HepG2 (cell line): ENCODE measurements around the gene NRSN2. TPM values are rescaled to one million over a fixed set of nuclear protein-coding genes. Genes with fewer than 3 reads are reported as not detected.

Experiments used
- ARID2 ChIP-seq: sonication (generic); formaldehyde crosslinking; IDR thresholded peaks from 2 replicates; pipeline ENCODE4 v1.8.1; 2022; ENCODE audit warnings: mild to moderate bottlenecking, missing genetic modification reagents, borderline replicate concordance
- CHCHD3 ChIP-seq: sonication (generic); formaldehyde crosslinking; IDR thresholded peaks from 2 replicates; pipeline ENCODE4 v1.8.0; 2022; ENCODE audit warnings: mild to moderate bottlenecking, missing genetic modification reagents, moderate library complexity
- FOXJ3 ChIP-seq: sonication (generic); formaldehyde crosslinking; IDR thresholded peaks from 2 replicates; pipeline ENCODE4 v1.4.0; 2020; ENCODE audit warnings: missing genetic modification reagents, mild to moderate bottlenecking, borderline replicate concordance
- GATAD2A ChIP-seq: IDR thresholded peaks from 2 replicates; pipeline ENCODE4 v1.6.1; 2016
- GTF2F1 ChIP-seq: fragments of 150-350 bp; IDR thresholded peaks from 2 replicates; pipeline ENCODE4 v1.6.1; 2014; ENCODE audit warnings: low read length
- HOXD1 ChIP-seq: sonication (generic); formaldehyde crosslinking; IDR thresholded peaks from 2 replicates; pipeline ENCODE4 v1.5.0; 2020; ENCODE audit warnings: missing genetic modification reagents
- ISL2 ChIP-seq: sonication (generic); formaldehyde crosslinking; IDR thresholded peaks from 2 replicates; pipeline ENCODE4 v1.5.0; 2020; ENCODE audit warnings: missing genetic modification reagents
- ONECUT2 ChIP-seq: sonication (generic); formaldehyde crosslinking; IDR thresholded peaks from 2 replicates; pipeline ENCODE4 v1.4.0; 2020; ENCODE audit warnings: missing genetic modification reagents
- PRMT3 ChIP-seq: sonication (generic); formaldehyde crosslinking; IDR thresholded peaks from 2 replicates; pipeline ENCODE4 v1.8.1; 2022; ENCODE audit warnings: low read depth, mild to moderate bottlenecking, moderate library complexity, missing genetic modification reagents, borderline replicate concordance
- U2AF1 ChIP-seq: fragments of 200-400 bp; formaldehyde crosslinking; optimal IDR thresholded peaks from 2 replicates; pipeline ENCODE3; 2017; ENCODE audit warnings: mild to moderate bottlenecking, low read depth, low read length
- ZFP36 ChIP-seq: fragments of 150-350 bp; IDR thresholded peaks from 2 replicates; pipeline ENCODE4 v1.6.1; 2018; ENCODE audit warnings: borderline replicate concordance, low read length, low read depth; ENCODE audit not compliant: partially characterized antibody
- ZFP37 ChIP-seq: sonication (generic); formaldehyde crosslinking; IDR thresholded peaks from 2 replicates; pipeline ENCODE4 v1.4.0; 2020; ENCODE audit warnings: missing genetic modification reagents, borderline replicate concordance
- polyA plus RNA-seq, 8 experiments: library from polyadenylated mRNA; depleted of rRNA in 3 of 8; stranded (reverse) in 7 of 8; unstranded in 1 of 8; fragments of >200 nt; fragmentation: Illumina TruSeq in 4 of 8; extraction: Trizol in 4 of 8; gene quantifications; 2 replicates each; pipeline versions ENCODE4 v1.2.1 to v1.2.3, GENCODE V29; 2011 to 2016; ENCODE audit warnings: low read depth in 4 of 8, missing spikeins in 1 of 8, mixed read lengths in 1 of 8; ENCODE audit not compliant: insufficient read depth in 1 of 8
- total RNA-seq, 5 experiments: library from RNA; depleted of rRNA; stranded (reverse); fragments of >200 nt; fragmentation: Illumina TruSeq; extraction: Trizol; gene quantifications; 2 replicates each; pipeline ENCODE4 v1.2.3, GENCODE V29; 2016; ENCODE audit warnings: low read depth in 1 of 5
- TF ChIP-seq, protein P1 (sequence below): sonication (generic); formaldehyde crosslinking; IDR thresholded peaks from 2 replicates; pipeline ENCODE4 v1.5.1; 2020; ENCODE audit warnings: mild to moderate bottlenecking, missing genetic modification reagents, moderate library complexity
- TF ChIP-seq, protein P2 (sequence below): sonication (generic); formaldehyde crosslinking; IDR thresholded peaks from 2 replicates; pipeline ENCODE4 v1.4.0; 2020; ENCODE audit warnings: missing genetic modification reagents, borderline replicate concordance
- TF ChIP-seq, protein P3 (sequence below): sonication (generic); formaldehyde crosslinking; IDR thresholded peaks from 2 replicates; pipeline ENCODE4 v1.9.0; 2021; ENCODE audit warnings: missing genetic modification reagents, mild to moderate bottlenecking, borderline replicate concordance
- TF ChIP-seq, protein P4 (sequence below): sonication (generic); formaldehyde crosslinking; IDR thresholded peaks from 2 replicates; pipeline ENCODE4 v1.5.1; 2020; ENCODE audit warnings: missing genetic modification reagents, mild to moderate bottlenecking, borderline replicate concordance
- TF ChIP-seq, protein P5 (sequence below): sonication (generic); formaldehyde crosslinking; IDR thresholded peaks from 2 replicates; pipeline ENCODE4 v1.5.0; 2020; ENCODE audit warnings: missing genetic modification reagents, mild to moderate bottlenecking, borderline replicate concordance

The NRSN2 gene
- total and polyA plus RNA-seq, 2 of the 13 experiments (the other 11 are each of a cell fraction or from before 2014, with no cell fraction given) = 32.3 to 49.4 TPM

DNA sequence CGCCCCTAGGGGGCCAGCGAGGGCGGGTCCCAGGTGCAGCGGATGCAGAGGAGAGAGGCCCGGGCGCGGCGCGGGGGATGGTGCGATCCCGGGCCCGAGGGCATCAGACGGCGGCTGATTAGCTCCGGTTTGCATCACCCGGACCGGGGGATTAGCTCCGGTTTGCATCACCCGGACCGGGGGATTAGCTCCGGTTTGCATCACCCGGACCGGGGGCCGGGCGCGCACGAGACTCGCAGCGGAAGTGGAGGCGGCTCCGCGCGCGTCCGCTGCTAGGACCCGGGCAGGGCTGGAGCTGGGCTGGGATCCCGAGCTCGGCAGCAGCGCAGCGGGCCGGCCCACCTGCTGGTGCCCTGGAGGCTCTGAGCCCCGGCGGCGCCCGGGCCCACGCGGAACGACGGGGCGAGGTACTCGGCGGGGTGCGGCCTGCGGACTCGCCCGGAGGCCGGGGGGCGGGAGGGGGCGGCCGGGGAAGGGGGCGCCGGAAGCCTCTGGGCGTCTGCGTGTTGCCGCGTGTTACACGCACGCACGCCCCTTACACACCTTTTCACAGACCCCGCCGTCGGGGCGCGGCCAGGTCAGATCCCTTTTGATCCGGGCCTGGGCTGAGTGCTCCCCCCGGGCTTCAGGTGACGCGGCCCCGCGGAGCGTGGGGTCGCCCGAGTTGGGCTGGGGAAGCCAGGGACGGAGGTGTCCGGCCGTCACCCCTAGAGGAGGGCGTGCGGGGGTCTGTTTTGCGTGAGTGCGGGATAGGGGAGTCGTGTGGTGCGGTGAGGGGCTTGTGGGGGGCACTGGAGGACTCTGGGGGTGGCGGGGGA, 34.1 kb downstream of the NRSN2 start (continued):
- TF ChIP-seq, protein P1, sequence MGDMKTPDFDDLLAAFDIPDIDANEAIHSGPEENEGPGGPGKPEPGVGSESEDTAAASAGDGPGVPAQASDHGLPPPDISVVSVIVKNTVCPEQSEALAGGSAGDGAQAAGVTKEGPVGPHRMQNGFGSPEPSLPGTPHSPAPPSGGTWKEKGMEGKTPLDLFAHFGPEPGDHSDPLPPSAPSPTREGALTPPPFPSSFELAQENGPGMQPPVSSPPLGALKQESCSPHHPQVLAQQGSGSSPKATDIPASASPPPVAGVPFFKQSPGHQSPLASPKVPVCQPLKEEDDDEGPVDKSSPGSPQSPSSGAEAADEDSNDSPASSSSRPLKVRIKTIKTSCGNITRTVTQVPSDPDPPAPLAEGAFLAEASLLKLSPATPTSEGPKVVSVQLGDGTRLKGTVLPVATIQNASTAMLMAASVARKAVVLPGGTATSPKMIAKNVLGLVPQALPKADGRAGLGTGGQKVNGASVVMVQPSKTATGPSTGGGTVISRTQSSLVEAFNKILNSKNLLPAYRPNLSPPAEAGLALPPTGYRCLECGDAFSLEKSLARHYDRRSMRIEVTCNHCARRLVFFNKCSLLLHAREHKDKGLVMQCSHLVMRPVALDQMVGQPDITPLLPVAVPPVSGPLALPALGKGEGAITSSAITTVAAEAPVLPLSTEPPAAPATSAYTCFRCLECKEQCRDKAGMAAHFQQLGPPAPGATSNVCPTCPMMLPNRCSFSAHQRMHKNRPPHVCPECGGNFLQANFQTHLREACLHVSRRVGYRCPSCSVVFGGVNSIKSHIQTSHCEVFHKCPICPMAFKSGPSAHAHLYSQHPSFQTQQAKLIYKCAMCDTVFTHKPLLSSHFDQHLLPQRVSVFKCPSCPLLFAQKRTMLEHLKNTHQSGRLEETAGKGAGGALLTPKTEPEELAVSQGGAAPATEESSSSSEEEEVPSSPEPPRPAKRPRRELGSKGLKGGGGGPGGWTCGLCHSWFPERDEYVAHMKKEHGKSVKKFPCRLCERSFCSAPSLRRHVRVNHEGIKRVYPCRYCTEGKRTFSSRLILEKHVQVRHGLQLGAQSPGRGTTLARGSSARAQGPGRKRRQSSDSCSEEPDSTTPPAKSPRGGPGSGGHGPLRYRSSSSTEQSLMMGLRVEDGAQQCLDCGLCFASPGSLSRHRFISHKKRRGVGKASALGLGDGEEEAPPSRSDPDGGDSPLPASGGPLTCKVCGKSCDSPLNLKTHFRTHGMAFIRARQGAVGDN (CRISPR knock-in tag) = peak; percentile 82
- TF ChIP-seq U2AF1 (no peak), ZFP37 (peak; percentile 64; the same call in 1 of the 2 replicates), ZFP36 (no peak), PRMT3 (CRISPR knock-in tag) (0 out of 2 replicates have a peak, but pooled peaks have one; percentile 6), GATAD2A (peak; percentile 84; the same call in 1 of the 2 replicates), GTF2F1 (no peak), HOXD1 (CRISPR knock-in tag) (peak; percentile 78), FOXJ3 (peak; percentile 80), CHCHD3 (no peak), ISL2 (CRISPR knock-in tag) (peak; percentile 73), ARID2 (peak; percentile 91), ONECUT2 (CRISPR knock-in tag) (0 out of 2 replicates have a peak, but pooled peaks have one; percentile 43)
- TF ChIP-seq, protein P2, sequence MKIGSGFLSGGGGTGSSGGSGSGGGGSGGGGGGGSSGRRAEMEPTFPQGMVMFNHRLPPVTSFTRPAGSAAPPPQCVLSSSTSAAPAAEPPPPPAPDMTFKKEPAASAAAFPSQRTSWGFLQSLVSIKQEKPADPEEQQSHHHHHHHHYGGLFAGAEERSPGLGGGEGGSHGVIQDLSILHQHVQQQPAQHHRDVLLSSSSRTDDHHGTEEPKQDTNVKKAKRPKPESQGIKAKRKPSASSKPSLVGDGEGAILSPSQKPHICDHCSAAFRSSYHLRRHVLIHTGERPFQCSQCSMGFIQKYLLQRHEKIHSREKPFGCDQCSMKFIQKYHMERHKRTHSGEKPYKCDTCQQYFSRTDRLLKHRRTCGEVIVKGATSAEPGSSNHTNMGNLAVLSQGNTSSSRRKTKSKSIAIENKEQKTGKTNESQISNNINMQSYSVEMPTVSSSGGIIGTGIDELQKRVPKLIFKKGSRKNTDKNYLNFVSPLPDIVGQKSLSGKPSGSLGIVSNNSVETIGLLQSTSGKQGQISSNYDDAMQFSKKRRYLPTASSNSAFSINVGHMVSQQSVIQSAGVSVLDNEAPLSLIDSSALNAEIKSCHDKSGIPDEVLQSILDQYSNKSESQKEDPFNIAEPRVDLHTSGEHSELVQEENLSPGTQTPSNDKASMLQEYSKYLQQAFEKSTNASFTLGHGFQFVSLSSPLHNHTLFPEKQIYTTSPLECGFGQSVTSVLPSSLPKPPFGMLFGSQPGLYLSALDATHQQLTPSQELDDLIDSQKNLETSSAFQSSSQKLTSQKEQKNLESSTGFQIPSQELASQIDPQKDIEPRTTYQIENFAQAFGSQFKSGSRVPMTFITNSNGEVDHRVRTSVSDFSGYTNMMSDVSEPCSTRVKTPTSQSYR (CRISPR knock-in tag) = peak; percentile 90
- TF ChIP-seq, protein P3, sequence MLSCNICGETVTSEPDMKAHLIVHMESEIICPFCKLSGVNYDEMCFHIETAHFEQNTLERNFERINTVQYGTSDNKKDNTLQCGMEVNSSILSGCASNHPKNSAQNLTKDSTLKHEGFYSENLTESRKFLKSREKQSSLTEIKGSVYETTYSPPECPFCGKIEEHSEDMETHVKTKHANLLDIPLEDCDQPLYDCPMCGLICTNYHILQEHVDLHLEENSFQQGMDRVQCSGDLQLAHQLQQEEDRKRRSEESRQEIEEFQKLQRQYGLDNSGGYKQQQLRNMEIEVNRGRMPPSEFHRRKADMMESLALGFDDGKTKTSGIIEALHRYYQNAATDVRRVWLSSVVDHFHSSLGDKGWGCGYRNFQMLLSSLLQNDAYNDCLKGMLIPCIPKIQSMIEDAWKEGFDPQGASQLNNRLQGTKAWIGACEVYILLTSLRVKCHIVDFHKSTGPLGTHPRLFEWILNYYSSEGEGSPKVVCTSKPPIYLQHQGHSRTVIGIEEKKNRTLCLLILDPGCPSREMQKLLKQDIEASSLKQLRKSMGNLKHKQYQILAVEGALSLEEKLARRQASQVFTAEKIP (CRISPR knock-in tag) = no peak
- TF ChIP-seq, protein P4, sequence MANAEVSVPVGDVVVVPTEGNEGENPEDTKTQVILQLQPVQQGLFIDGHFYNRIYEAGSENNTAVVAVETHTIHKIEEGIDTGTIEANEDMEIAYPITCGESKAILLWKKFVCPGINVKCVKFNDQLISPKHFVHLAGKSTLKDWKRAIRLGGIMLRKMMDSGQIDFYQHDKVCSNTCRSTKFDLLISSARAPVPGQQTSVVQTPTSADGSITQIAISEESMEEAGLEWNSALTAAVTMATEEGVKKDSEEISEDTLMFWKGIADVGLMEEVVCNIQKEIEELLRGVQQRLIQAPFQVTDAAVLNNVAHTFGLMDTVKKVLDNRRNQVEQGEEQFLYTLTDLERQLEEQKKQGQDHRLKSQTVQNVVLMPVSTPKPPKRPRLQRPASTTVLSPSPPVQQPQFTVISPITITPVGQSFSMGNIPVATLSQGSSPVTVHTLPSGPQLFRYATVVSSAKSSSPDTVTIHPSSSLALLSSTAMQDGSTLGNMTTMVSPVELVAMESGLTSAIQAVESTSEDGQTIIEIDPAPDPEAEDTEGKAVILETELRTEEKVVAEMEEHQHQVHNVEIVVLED (CRISPR knock-in tag) = peak; percentile 65; the same call in 1 of the 2 replicates
- TF ChIP-seq, protein P5, sequence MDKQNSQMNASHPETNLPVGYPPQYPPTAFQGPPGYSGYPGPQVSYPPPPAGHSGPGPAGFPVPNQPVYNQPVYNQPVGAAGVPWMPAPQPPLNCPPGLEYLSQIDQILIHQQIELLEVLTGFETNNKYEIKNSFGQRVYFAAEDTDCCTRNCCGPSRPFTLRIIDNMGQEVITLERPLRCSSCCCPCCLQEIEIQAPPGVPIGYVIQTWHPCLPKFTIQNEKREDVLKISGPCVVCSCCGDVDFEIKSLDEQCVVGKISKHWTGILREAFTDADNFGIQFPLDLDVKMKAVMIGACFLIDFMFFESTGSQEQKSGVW (CRISPR knock-in tag) = no peak
